Stimulated activated CD8-positive, alpha-beta memory T cell treated with anti-CD3 and anti-CD28 coated beads, Interleukin-4, amount 100 ng/mL, for 4 hours (primary cell): Measurements from ENCODE around the gene NINJ2.

Experiments used
- DNase-seq, 2 donors: peaks; one replicate each; pipeline ENCODE4 v3.0.0-alpha.2; 2020; ENCODE audit warnings: low read depth in 2 of 2, low spot score in 1 of 2

NINJ2 gene

GRCh38 chr12:535396-535795, 127.8 kb downstream of the NINJ2 start:
- no peak for DNase-seq

- DNase-seq: no peak
These were observed 129.0 kb downstream of the NINJ2 start for GRCh38 chr12:534216-534615.

GRCh38 chr12:533718-534117, 129.5 kb downstream of the NINJ2 start:
- DNase-seq: no peak

- no peak for DNase-seq
These were observed 130.2 kb downstream of the NINJ2 start for GRCh38 chr12:532908-533565.

- DNase-seq: no peak
These were observed 131.2 kb downstream of the NINJ2 start for GRCh38 chr12:531951-532585.

- DNase-seq: no peak
These were observed 132.4 kb downstream of the NINJ2 start for GRCh38 chr12:530821-531220.

- DNase-seq: no peak
These were observed 132.9 kb downstream of the NINJ2 start for GRCh38 chr12:530308-530707.

GRCh38 chr12:527729-528128, 135.5 kb downstream of the NINJ2 start:
- DNase-seq: no peak

- no peak for DNase-seq
These were observed 136.0 kb downstream of the NINJ2 start for GRCh38 chr12:527241-527640.

GRCh38 chr12:526089-526488, 137.2 kb downstream of the NINJ2 start:
- DNase-seq: no peak

- DNase-seq: no peak
These were observed 138.9 kb downstream of the NINJ2 start for GRCh38 chr12:524167-524951.

GRCh38 chr12:522692-523378, 140.4 kb downstream of the NINJ2 start:
- DNase-seq: no peak

GRCh38 chr12:520119-520518, 143.1 kb downstream of the NINJ2 start:
- no peak for DNase-seq

GRCh38 chr12:517538-517937, 145.7 kb downstream of the NINJ2 start:
- no peak for DNase-seq
